ENCODE results near the gene STAB2. TPM values are rescaled to one million over a fixed set of nuclear protein-coding genes. Genes with fewer than 3 reads are reported as not detected.
A peak's percentile ranks its signal among the peaks of the same experiment; 100 is the strongest.

Gene STAB2
- total RNA-seq, 1 donor = not detected

DNA sequence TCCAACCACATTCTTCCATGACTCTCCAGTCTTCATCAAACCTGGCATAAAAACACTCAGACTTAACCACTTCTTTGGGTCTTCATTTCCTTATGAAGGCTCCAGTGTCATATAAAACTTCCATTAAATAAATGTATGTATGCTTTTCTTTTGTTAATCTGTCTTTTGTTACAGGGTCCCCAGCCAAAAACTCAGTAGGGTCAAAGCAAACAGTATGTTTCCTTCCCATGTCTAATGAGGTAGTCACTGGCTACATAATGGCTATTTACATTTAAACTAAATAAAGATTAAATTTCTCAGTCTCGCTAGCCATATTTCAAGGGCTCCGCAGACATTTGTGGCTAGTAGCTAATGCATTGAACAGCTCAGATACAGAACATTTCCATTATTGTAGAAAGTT, 40.1 kb upstream of the STAB2 start:
- Histone ChIP-seq H3K4me3 (ENCODE audit: insufficient read depth, low read length) (no peak overlapping the region), H3K9me3 (ENCODE audit: low read depth, low read length) (no peaks in the 10 kb centered on the region), H4K20me1 (ENCODE audit: insufficient read depth, low read length) (no peaks in the 10 kb centered on the region), H3K27me3 (ENCODE audit: insufficient read depth, low read length) (peaks cover 13% of the 10 kb centered on the region), H3K27ac (ENCODE audit: low read depth, low read length) (no peak overlapping the region), H3K4me1 (ENCODE audit: insufficient read depth, low read length) (no peaks in the 10 kb centered on the region), H2AFZ (ENCODE audit: low read length) (no peak overlapping the region), H3K36me3 (ENCODE audit: insufficient read depth, low read length) (no peaks in the 10 kb centered on the region), H3K4me2 (ENCODE audit: insufficient read depth, low read length) (no peak overlapping the region), H3K79me2 (ENCODE audit: insufficient read depth, low read length) (no peaks in the 10 kb centered on the region)
- DNase-seq (ENCODE audit: insufficient read length, low spot score, missing footprints) = no peak
- TF ChIP-seq, protein P1, sequence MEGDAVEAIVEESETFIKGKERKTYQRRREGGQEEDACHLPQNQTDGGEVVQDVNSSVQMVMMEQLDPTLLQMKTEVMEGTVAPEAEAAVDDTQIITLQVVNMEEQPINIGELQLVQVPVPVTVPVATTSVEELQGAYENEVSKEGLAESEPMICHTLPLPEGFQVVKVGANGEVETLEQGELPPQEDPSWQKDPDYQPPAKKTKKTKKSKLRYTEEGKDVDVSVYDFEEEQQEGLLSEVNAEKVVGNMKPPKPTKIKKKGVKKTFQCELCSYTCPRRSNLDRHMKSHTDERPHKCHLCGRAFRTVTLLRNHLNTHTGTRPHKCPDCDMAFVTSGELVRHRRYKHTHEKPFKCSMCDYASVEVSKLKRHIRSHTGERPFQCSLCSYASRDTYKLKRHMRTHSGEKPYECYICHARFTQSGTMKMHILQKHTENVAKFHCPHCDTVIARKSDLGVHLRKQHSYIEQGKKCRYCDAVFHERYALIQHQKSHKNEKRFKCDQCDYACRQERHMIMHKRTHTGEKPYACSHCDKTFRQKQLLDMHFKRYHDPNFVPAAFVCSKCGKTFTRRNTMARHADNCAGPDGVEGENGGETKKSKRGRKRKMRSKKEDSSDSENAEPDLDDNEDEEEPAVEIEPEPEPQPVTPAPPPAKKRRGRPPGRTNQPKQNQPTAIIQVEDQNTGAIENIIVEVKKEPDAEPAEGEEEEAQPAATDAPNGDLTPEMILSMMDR (IDR thresholded peaks at IDR 0.05; ENCODE audit: extremely low read depth, low read depth, low read length) = no peak

DNA sequence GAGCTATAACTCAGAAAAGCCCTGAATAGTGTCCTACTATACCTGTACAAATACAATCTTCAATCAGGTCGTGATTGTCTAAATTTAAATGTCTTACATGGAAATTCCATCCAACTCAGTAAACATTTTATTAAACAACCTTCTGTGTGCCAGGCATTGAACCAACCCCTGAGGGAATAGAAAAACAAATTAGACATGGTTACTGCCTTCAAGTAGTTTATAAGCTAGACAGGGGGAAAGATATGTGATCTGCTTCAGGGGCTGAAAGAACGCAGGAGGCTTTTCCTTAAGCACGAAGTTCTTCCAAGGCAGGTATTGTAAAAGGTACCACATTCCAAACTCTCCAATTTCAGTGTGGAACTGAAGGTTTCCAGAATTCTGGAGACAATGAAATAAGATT, 39.7 kb upstream of the STAB2 start:
- H3K27ac ChIP-seq (ENCODE audit: low read depth, low read length) = no peak overlapping the region
- no peak overlapping the region for H3K4me2 ChIP-seq (ENCODE audit: insufficient read depth, low read length)
- no peaks in the 10 kb centered on the region for H3K4me1 ChIP-seq (ENCODE audit: insufficient read depth, low read length)
- H3K27me3 ChIP-seq (ENCODE audit: insufficient read depth, low read length) = peaks cover 13% of the 10 kb centered on the region
- H3K4me3 ChIP-seq (ENCODE audit: insufficient read depth, low read length) = no peak overlapping the region
- TF ChIP-seq, protein P1 (IDR thresholded peaks at IDR 0.05; ENCODE audit: extremely low read depth, low read depth, low read length) = no peak
- no peak overlapping the region for H2AFZ ChIP-seq (ENCODE audit: low read length)
- no peaks in the 10 kb centered on the region for H3K9me3 ChIP-seq (ENCODE audit: low read depth, low read length)
- H3K36me3 ChIP-seq (ENCODE audit: insufficient read depth, low read length) = no peaks in the 10 kb centered on the region
- DNase-seq (ENCODE audit: insufficient read length, low spot score, missing footprints) = no peak
- H3K79me2 ChIP-seq (ENCODE audit: insufficient read depth, low read length) = no peaks in the 10 kb centered on the region
- H4K20me1 ChIP-seq (ENCODE audit: insufficient read depth, low read length) = no peaks in the 10 kb centered on the region

DNA sequence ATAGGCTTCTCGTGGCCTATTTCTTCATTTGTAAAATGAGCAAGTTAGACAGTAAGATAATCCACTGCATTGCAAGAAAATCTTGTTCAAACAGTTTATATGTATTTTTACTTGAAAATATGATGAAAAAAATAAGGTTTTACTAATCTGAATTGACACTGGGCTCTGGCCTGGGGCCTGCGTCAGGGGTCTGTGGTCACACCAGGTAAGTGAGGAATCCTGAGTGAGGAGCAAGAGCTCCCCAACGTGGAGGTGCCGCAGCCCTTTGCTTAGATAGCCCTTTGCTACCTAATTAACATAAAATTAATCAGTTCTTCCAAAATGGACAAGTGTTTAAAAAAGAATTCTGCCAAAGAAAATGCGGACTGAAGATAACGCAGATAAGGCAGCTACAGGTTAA, 39.1 kb upstream of the STAB2 start:
- H2AFZ ChIP-seq (ENCODE audit: low read length) = no peak overlapping the region
- H3K27ac ChIP-seq (ENCODE audit: low read depth, low read length) = no peak overlapping the region
- no peak overlapping the region for H3K4me2 ChIP-seq (ENCODE audit: insufficient read depth, low read length)
- no peak for DNase-seq (ENCODE audit: insufficient read length, low spot score, missing footprints)
- peaks cover 13% of the 10 kb centered on the region for H3K27me3 ChIP-seq (ENCODE audit: insufficient read depth, low read length)
- no peaks in the 10 kb centered on the region for H3K79me2 ChIP-seq (ENCODE audit: insufficient read depth, low read length)
- no peaks in the 10 kb centered on the region for H3K36me3 ChIP-seq (ENCODE audit: insufficient read depth, low read length)
- H4K20me1 ChIP-seq (ENCODE audit: insufficient read depth, low read length) = no peaks in the 10 kb centered on the region
- H3K9me3 ChIP-seq (ENCODE audit: low read depth, low read length) = no peaks in the 10 kb centered on the region
- TF ChIP-seq, protein P1 (IDR thresholded peaks at IDR 0.05; ENCODE audit: extremely low read depth, low read depth, low read length) = no peak
- no peaks in the 10 kb centered on the region for H3K4me1 ChIP-seq (ENCODE audit: insufficient read depth, low read length)
- no peak overlapping the region for H3K4me3 ChIP-seq (ENCODE audit: insufficient read depth, low read length)

DNA sequence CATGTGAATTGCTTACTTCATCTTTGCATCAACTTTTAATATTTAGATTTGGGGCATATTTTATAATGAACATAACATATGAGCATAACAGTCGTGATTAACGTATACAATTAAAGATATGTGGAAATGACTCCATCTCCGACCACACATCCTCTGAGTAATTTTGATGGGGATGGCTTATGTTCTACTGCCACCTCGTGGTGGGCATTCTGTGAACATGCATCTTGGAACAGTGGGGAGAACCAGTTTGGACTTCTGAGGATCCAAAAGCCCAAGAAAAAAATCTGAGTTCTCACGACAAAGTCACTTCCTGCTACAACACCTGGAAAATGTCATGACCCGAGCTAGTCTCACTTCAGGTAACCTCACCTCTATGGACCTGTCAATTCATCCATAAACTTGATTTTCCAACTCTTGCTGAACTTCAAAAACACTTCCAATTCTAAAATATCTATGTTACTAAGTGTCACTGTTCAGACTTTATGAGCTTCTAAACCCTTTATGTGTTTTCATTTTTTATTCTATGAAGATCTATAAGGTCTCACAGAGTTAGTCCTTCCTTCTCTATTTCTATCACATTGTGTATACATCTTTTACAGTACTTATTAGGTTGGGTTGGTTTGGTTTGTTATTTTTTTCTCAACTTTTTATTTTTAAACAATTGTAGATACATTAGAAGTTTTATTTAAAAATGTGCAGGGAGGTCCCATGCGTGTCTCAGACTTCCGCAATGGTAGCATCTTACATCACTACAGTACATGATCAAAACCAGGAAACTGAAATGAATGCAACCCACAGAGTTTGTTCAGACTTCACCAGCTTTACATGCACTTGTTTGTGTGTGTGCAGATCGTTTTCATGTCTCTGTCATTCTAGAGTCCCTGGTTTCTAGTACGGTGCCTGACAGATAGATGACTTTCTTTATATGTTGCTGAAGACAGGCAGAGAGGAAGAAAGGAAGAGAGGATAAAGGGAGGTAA, 38.2 kb upstream of the STAB2 start:
- Histone ChIP-seq H2AFZ (ENCODE audit: low read length) (no peak overlapping the region), H3K79me2 (ENCODE audit: insufficient read depth, low read length) (no peaks in the 10 kb centered on the region), H3K4me2 (ENCODE audit: insufficient read depth, low read length) (no peak overlapping the region), H3K4me1 (ENCODE audit: insufficient read depth, low read length) (no peaks in the 10 kb centered on the region), H3K9me3 (ENCODE audit: low read depth, low read length) (no peaks in the 10 kb centered on the region), H3K36me3 (ENCODE audit: insufficient read depth, low read length) (no peaks in the 10 kb centered on the region), H3K27ac (ENCODE audit: low read depth, low read length) (no peak overlapping the region), H4K20me1 (ENCODE audit: insufficient read depth, low read length) (no peaks in the 10 kb centered on the region), H3K4me3 (ENCODE audit: insufficient read depth, low read length) (no peak overlapping the region), H3K27me3 (ENCODE audit: insufficient read depth, low read length) (peaks cover 19% of the 10 kb centered on the region)
- TF ChIP-seq, protein P1 (IDR thresholded peaks at IDR 0.05; ENCODE audit: extremely low read depth, low read depth, low read length) = peak; percentile 88
- peak; percentile 55 for DNase-seq (ENCODE audit: insufficient read length, low spot score, missing footprints)
